Measurements from ENCODE around the gene CHRNA4. TPM values are rescaled to one million over a fixed set of nuclear protein-coding genes. Genes with fewer than 3 reads are reported as not detected.

Gene CHRNA4
- total RNA-seq, 1 donor from 2014 or later = not detected

DNA sequence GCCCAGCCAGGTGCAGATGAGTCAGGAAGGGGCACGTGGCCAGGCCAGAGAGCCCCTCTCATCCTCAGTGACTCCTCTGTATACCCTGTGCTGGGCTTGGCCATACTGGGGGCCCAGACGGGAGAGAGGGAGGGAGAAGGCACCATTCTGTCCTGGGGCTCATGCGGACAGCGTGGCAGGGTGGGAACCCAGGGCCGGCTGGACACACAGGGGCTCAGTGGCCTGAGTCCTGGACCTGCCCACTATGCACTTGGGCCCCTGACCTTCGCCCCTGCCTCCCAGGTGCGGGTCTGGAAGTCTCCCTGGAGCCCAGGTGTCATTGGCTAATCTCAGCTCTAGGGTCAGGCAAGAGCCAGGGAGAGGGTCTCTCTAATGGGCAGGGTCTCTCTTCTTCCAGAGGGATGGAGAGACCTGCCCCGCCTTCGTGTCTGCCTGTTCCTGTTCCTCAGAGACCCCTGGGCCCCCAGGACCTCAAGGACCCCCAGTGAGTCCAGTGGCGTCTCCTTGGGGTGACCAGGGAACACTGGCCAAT is 40.5 kb downstream of the CHRNA4 start:
- peak; percentile 37 for DNase-seq
- Histone ChIP-seq H3K9me3 (no peaks in the 10 kb centered on the region), H3K4me1 (no peaks in the 10 kb centered on the region), H3K27ac (no peak overlapping the region), H3K4me3 (no peak overlapping the region), H3K27me3 (ENCODE audit: low read depth) (peaks cover 37% of the 10 kb centered on the region), H3K36me3 (no peaks in the 10 kb centered on the region)
- TF ChIP-seq, protein P1, sequence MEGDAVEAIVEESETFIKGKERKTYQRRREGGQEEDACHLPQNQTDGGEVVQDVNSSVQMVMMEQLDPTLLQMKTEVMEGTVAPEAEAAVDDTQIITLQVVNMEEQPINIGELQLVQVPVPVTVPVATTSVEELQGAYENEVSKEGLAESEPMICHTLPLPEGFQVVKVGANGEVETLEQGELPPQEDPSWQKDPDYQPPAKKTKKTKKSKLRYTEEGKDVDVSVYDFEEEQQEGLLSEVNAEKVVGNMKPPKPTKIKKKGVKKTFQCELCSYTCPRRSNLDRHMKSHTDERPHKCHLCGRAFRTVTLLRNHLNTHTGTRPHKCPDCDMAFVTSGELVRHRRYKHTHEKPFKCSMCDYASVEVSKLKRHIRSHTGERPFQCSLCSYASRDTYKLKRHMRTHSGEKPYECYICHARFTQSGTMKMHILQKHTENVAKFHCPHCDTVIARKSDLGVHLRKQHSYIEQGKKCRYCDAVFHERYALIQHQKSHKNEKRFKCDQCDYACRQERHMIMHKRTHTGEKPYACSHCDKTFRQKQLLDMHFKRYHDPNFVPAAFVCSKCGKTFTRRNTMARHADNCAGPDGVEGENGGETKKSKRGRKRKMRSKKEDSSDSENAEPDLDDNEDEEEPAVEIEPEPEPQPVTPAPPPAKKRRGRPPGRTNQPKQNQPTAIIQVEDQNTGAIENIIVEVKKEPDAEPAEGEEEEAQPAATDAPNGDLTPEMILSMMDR (IDR thresholded peaks at IDR 0.05) = no peak
- ATAC-seq = peak in 1 of 2 donors; percentile 2
- intact Hi-C loops (cut with DNase I) = no loop called here

DNA sequence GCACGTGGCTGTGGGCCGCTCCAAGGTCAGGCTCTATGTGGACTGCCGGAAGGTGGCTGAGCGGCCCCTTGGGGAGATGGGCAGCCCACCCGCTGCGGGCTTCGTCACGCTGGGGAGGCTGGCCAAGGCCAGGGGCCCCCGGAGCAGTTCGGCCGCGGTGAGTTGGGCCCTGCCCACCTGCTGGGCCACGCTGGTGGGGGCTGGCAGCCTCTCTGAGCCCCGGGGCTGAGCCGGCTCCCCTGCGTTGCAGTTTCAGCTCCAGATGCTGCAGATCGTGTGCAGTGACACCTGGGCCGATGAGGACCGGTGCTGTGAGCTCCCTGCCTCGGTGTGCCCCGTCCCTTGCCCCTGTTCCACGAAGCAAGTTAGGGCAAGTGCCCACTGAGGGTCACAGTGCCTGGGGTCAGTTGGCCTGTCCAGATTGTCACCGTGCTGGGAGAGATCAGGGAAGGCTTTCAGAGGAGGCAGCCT is 41.1 kb downstream of the CHRNA4 start:
- H3K27me3 ChIP-seq (ENCODE audit: low read depth) = peaks cover 37% of the 10 kb centered on the region
- no peaks in the 10 kb centered on the region for H3K36me3 ChIP-seq
- no peaks in the 10 kb centered on the region for H3K9me3 ChIP-seq
- peak; percentile 35 for DNase-seq
- intact Hi-C loops (cut with DNase I) = no loop called here
- ATAC-seq = no peak
- TF ChIP-seq, protein P1 (IDR thresholded peaks at IDR 0.05) = no peak
- H3K4me1 ChIP-seq = no peaks in the 10 kb centered on the region
- H3K4me3 ChIP-seq = no peak overlapping the region
- H3K27ac ChIP-seq = no peak overlapping the region

DNA sequence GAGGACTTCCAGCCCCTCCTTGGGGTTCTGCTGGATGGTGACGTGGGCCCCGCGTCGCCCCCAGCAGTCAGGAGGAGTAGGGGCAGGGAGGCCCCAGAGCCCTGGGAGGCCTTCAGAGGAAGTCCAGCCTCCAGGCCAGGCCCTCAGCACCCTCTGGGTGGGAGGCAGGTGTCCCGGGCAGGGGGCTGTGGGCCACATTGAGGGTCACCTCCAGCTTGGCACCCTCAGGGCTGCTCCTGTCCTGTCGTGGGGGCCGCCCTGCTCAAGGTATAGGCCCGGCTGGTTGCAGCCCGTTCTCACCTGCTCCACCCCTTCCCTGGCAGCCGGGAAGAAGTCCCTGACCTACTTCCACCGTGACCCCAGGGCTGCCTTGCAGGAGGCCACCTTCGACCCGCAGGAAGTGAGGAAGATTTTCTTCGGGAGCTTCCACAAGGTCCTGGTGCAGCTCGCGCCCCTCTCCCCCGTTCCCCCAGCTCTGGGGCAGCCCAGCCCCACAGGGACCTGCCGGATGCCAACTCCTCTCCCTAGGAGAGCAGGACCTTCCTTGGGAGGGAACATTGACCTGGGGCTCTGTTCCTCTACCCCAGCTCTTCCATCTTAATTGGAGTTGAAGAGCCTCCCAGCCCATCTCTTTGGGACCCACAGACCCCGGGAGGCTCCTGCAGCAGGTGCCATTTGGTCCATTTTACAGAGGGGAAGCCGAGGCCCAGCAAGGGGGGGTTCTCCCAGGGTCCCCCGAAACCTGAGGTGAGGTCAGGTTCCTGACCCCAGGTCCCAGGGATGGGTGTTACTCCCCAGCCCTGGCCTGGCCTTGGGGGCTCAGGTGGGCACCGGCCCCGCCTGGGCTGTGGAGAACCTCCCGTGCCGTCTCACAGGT is 41.7 kb downstream of the CHRNA4 start:
- ATAC-seq (no peak), DNase-seq (no peak)
- Histone ChIP-seq H3K9me3 (no peaks in the 10 kb centered on the region), H3K4me3 (no peak overlapping the region), H3K36me3 (no peaks in the 10 kb centered on the region), H3K27ac (no peak overlapping the region), H3K4me1 (no peaks in the 10 kb centered on the region), H3K27me3 (ENCODE audit: low read depth) (peaks cover 37% of the 10 kb centered on the region)
- TF ChIP-seq, protein P1 (IDR thresholded peaks at IDR 0.05) = no peak
- intact Hi-C loops (cut with DNase I) = no loop called here

DNA sequence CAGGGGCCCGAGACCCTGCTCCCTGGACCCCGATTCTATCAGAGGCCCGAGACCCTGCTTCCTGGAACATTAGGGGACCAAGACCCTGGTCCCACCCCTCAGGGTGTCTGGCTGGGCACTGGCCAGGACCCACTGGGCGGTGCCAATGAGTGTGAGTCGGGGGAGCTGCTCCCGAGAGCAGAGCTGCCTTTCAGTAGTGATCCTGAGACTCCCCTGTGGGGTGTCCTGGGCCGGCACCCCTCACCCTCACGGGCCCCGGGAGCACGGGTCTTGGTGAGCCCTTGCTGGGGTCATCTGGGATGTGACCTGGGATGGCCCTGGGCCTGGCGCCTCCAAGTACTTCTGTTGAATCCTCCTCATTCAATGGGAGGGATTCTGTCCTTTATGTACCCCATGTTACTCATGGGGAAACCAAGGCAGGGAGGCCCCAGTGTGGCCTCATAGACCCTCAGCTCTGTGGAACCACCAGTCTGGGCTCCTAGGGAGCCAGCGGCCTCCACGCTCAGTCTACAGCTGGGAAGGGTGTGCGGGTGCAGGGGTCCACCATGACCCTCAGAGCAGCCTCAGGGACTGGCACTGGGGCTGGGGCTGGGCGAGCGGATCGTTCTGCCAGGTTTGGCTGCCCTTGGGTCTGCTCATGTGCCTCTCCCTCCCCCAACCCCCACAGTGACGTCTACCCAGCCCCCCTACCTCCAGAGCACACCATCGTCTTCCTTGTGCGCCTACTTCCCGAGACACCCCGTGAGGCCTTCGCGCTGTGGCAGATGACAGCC is 42.6 kb downstream of the CHRNA4 start:
- peaks cover 37% of the 10 kb centered on the region for H3K27me3 ChIP-seq (ENCODE audit: low read depth)
- intact Hi-C loops (cut with DNase I) = no loop called here
- H3K9me3 ChIP-seq = no peaks in the 10 kb centered on the region
- no peak overlapping the region for H3K4me3 ChIP-seq
- DNase-seq (no peak), ATAC-seq (no peak)
- TF ChIP-seq, protein P1 (IDR thresholded peaks at IDR 0.05) = no peak
- no peaks in the 10 kb centered on the region for H3K36me3 ChIP-seq
- no peaks in the 10 kb centered on the region for H3K4me1 ChIP-seq
- no peak overlapping the region for H3K27ac ChIP-seq

DNA sequence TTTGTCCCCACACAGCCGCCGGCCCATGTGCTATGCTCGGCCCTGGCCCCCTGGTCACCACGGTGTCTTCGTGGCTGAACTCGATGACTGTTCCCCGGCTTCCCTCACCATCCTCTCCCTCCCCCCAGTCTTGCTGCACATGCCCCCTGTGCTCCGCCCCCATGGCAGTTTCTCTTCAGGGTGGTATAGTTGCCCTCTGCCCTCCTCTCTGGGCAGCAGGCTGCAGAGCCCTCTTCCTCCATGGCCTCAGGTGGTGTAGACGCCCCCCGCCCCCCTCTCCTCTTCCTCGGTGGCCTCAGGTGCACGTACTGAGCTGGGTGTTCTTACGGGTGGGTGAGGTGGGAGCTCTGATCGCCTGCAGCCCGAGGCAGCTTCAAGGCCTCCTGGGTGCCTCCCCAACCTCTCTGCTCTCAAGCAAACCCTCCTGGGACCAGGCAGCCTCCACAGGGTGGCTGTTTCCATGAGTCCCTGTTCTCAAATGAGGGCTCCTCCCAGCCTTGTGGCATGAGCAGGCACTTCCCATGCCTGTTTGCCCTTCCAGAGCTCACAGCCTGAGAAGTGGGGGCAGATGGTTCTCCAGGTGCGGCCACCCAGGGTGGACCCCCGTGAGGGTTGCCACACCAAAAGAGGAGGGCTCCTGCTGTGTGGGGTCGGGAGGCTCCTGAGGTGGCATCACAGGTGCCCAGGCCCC is 43.4 kb downstream of the CHRNA4 start:
- intact Hi-C loops (cut with DNase I) = no loop called here

More for the DNA sequence above, 43.4 kb downstream of the CHRNA4 start:
- H3K4me3 ChIP-seq = no peak overlapping the region
- DNase-seq (no peak), ATAC-seq (no peak)
- H3K36me3 ChIP-seq = no peaks in the 10 kb centered on the region
- no peak overlapping the region for H3K27ac ChIP-seq
- H3K9me3 ChIP-seq = no peaks in the 10 kb centered on the region
- H3K4me1 ChIP-seq = peaks cover 5% of the 10 kb centered on the region
- TF ChIP-seq, protein P1 (IDR thresholded peaks at IDR 0.05) = no peak
- H3K27me3 ChIP-seq (ENCODE audit: low read depth) = peaks cover 38% of the 10 kb centered on the region

Data from lower lobe of right lung (tissue), 2 donors.